Naive thymus-derived CD4-positive, alpha-beta T cell (primary cell): Measurements from ENCODE around the gene PDPK1. TPM values are rescaled to one million over a fixed set of nuclear protein-coding genes. Genes with fewer than 3 reads are reported as not detected.
"Not testable (repeated sequence)": the region's sequence is repeated elsewhere in the genome, so short reads cannot be mapped to it uniquely, and the experiment has no call there.

Experiments
- ATAC-seq: fragments of 150-1000 bp; cut with Tn5 transposase; 2 replicates; pipeline ENCODE4 v1.10.0; 2021; ENCODE audit warnings: mild to moderate bottlenecking, moderate library complexity
- CTCF ChIA-PET: fragments of 350-600 bp; sonication (Branson Sonifier 250); formaldehyde crosslinking; loops from one replicate; lab custom pipeline; 2021; ENCODE audit warnings: antibody characterized with exemption; lab: Charles Lee
- POLR2A ChIA-PET: fragments of 350-600 bp; sonication (Branson Sonifier 250); formaldehyde crosslinking; loops from one replicate; lab custom pipeline; 2021; ENCODE audit warnings: antibody characterized with exemption, inconsistent platforms; lab: Charles Lee
- DNase-seq, 9 donors: peaks; one replicate each; pipeline versions ENCODE4 v3.0.0 to v3.0.0-alpha.2; 2020 to 2022; ENCODE audit warnings: mixed read lengths in 1 of 9
- H3K27ac ChIP-seq: one replicate; pipeline ENCODE4 v1.7.0; 2013; ENCODE audit warnings: mild to moderate bottlenecking, low read depth, low read length, moderate library complexity
- H3K27me3 ChIP-seq, 2 donors: one replicate each; pipeline ENCODE4 v1.7.0; 2013; ENCODE audit warnings: low read length in 2 of 2, mild to moderate bottlenecking in 2 of 2, moderate library complexity in 2 of 2; ENCODE audit not compliant: control insufficient read depth in 2 of 2, insufficient read depth in 2 of 2
- H3K36me3 ChIP-seq, 3 experiments: 1 replicate in 2 of 3; 2 replicates in 1 of 3; pipeline ENCODE4 v1.7.0; 2013; ENCODE audit warnings: low read length in 3 of 3, mild to moderate bottlenecking in 3 of 3, moderate library complexity in 1 of 3; ENCODE audit not compliant: insufficient read depth in 3 of 3, control insufficient read depth in 2 of 3
- H3K4me1 ChIP-seq, 2 donors: one replicate each; pipeline ENCODE4 v1.7.0; 2013; ENCODE audit warnings: low read length in 2 of 2, mild to moderate bottlenecking in 2 of 2, moderate library complexity in 1 of 2; ENCODE audit not compliant: control insufficient read depth in 2 of 2, insufficient read depth in 2 of 2
- H3K4me3 ChIP-seq: 2 replicates; pipeline ENCODE4 v1.7.0; 2013; ENCODE audit warnings: mild to moderate bottlenecking, low read length
- H3K9me3 ChIP-seq, 3 experiments: 1 replicate in 2 of 3; 2 replicates in 1 of 3; pipeline ENCODE4 v1.7.0; 2013; ENCODE audit warnings: low read length in 3 of 3; ENCODE audit not compliant: control insufficient read depth in 2 of 3
- H3K27ac Mint-ChIP-seq, 9 donors: one replicate each; pipeline ENCODE4 v1.8.0; 2020 to 2022; ENCODE audit warnings: mixed read lengths in 9 of 9, mild to moderate bottlenecking in 8 of 9, moderate library complexity in 5 of 9, inconsistent platforms in 2 of 9
- H3K27me3 Mint-ChIP-seq, 5 donors: one replicate each; pipeline ENCODE4 v1.8.0; 2021 to 2022; ENCODE audit warnings: mixed read lengths in 5 of 5, mild to moderate bottlenecking in 1 of 5
- H3K36me3 Mint-ChIP-seq, 5 donors: one replicate each; pipeline ENCODE4 v1.8.0; 2020 to 2022; ENCODE audit warnings: mixed read lengths in 5 of 5, mild to moderate bottlenecking in 3 of 5, inconsistent platforms in 1 of 5
- H3K4me1 Mint-ChIP-seq, 7 donors: one replicate each; pipeline ENCODE4 v1.8.0; 2020 to 2022; ENCODE audit warnings: mixed read lengths in 7 of 7, mild to moderate bottlenecking in 3 of 7, inconsistent platforms in 1 of 7
- H3K4me3 Mint-ChIP-seq, 10 donors: one replicate each; pipeline ENCODE4 v1.8.0; 2020 to 2022; ENCODE audit warnings: mild to moderate bottlenecking in 10 of 10, mixed read lengths in 10 of 10, moderate library complexity in 6 of 10, inconsistent platforms in 2 of 10
- H3K9me3 Mint-ChIP-seq, 11 donors: one replicate each; pipeline ENCODE4 v1.8.0; 2020 to 2022; ENCODE audit warnings: mixed read lengths in 11 of 11, mild to moderate bottlenecking in 4 of 11, inconsistent platforms in 1 of 11, moderate library complexity in 1 of 11
- intact Hi-C, 2 donors: fragments of 100-400 bp; cut with micrococcal nuclease; formaldehyde crosslinking; loops; one replicate each; pipeline ENCODE4 v1.15.1; 2023
- polyA plus RNA-seq, 2 donors: library from polyadenylated mRNA; unstranded; fragments of 300-500 nt; fragmentation: Illumina TruSeq; gene quantifications; one replicate each; pipeline ENCODE4 v1.2.3, GENCODE V29; 2021
- total RNA-seq, 6 experiments: library from RNA in 5 of 6; stranded (reverse) in 5 of 6; gene quantifications; 1 replicate in 5 of 6; 2 replicates in 1 of 6; pipeline ENCODE4 v1.2.3 and lab custom pipeline; 2021 to 2026

PDPK1 gene
- total and polyA plus RNA-seq, 7 experiments from 2014 or later: 30.7 to 71.5 (median 56.5) TPM

DNA sequence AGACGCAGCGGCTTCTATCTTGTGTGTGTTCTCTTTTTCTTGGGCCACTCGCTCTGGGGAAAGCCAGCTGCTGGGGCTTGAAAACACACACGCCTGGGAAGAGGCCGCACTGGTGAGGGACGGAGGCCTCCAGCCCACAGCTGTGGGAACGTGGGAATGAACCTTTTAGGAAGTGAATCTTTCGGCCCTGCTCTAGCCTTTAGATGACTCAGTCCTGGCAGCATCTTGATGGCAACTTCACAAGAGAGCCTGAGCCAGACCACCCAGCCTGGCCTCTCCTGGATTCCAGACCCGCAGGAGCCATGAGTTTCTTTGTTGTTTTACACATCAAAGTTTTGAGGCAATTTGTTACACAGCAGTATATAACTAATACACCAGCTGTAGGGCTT, 2.2 kb upstream of the PDPK1 start:
- intact Hi-C loops: loop anchor here in 1 of 2 donors (5.0 to 10.0 kb wide), 4 partner anchors 137 to 749 kb away; partner anchors contain the start of genes HCFC1R1, THOC6, TNFRSF12A and ZNF263
- Histone ChIP-seq H3K27me3 (no peaks in the 10 kb centered on the region), H3K4me1 (peaks cover 5 to 21% of the 10 kb centered on the region in 2 donors), H3K36me3 (no peaks in the 10 kb centered on the region), H3K27ac (no peak overlapping the region), H3K4me3 (no peak overlapping the region), H3K9me3 (no peaks in the 10 kb centered on the region)
- peaks cover 0 to 4% (median 0%) of the 10 kb centered on the region in 11 donors for H3K9me3 Mint-ChIP-seq
- ATAC-seq: no peak
- H3K4me3 Mint-ChIP-seq: peak overlapping the region in 8 of 10 donors; percentile 27 to 88 (median 49)
- H3K27ac Mint-ChIP-seq: no peak overlapping the region
- H3K36me3 Mint-ChIP-seq: no peaks in the 10 kb centered on the region
- ChIA-PET CTCF (no interaction called here), POLR2A (interaction anchor here (1.1 to 6.0 kb wide), 3 partner anchors 9 to 21 kb away, joined by 4 to 83 read pairs (median 33); partner anchors contain the start of genes AMDHD2 and ATP6V0C)
- H3K4me1 Mint-ChIP-seq: peaks cover 13 to 52% (median 43%) of the 10 kb centered on the region in 7 donors
- DNase-seq: peak in 1 of 9 donors; percentile 6
- H3K27me3 Mint-ChIP-seq: no peaks in the 10 kb centered on the region

DNA sequence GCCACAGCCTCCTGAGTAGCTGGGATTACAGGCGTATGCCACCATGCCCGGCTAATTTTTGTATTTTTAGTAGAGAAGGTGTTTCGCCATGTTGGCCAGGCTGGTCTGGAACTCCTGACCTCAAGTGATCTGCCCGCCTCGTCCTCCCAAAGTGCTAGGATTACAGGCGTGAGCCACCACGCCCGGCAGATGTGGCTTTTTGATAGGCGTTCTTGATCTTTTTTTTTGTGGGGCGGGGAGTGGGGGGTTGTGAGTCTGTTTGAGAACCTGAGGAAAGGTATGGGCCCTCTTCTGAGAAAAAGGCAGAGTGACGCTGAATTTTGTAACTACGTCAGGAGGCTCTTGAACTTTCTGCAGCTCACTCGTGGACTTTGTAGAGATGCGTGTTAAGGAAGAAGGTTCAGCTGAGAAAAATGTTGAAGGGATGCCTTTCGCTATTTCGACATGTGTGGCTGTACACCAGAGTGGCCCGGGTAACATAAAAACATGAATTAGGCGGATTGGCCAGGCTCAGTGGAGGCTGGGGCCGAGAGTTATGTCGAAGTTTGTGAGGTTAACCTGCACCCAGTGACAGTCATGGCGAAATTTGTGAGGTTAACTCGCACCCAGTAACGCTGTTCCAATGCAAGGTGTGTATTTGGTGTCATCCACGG, 1.5 kb downstream of the PDPK1 start:
- H3K36me3 Mint-ChIP-seq, H3K27ac ChIP-seq, H3K36me3 ChIP-seq, H3K27me3 Mint-ChIP-seq, H3K9me3 ChIP-seq, ATAC-seq, H3K4me3 ChIP-seq, H3K27me3 ChIP-seq, H3K9me3 Mint-ChIP-seq, CTCF ChIA-PET: not testable (repeated sequence)
- peak overlapping the region; percentile 74 to 94 (median 86) for H3K4me3 Mint-ChIP-seq
- H3K4me1 Mint-ChIP-seq: peaks cover 26 to 48% (median 40%) of the 10 kb centered on the region in 7 donors
- DNase-seq: peak in 1 of 9 donors; percentile 8
- POLR2A ChIA-PET: interaction anchor here (3.6 to 5.0 kb wide), 2 partner anchors 19 to 25 kb away, joined by 33 read pairs; partner anchors contain the start of genes AMDHD2 and ATP6V0C
- H3K4me1 ChIP-seq: peaks cover 0 to 14% of the 10 kb centered on the region in 2 donors
- intact Hi-C loops: loop anchor here in 1 of 2 donors (5.0 to 10.0 kb wide), 4 partner anchors 133 to 745 kb away; partner anchors contain the start of genes HCFC1R1, THOC6, TNFRSF12A and ZNF263
- peak overlapping the region in 6 of 9 donors; percentile 21 to 84 (median 69) for H3K27ac Mint-ChIP-seq

DNA sequence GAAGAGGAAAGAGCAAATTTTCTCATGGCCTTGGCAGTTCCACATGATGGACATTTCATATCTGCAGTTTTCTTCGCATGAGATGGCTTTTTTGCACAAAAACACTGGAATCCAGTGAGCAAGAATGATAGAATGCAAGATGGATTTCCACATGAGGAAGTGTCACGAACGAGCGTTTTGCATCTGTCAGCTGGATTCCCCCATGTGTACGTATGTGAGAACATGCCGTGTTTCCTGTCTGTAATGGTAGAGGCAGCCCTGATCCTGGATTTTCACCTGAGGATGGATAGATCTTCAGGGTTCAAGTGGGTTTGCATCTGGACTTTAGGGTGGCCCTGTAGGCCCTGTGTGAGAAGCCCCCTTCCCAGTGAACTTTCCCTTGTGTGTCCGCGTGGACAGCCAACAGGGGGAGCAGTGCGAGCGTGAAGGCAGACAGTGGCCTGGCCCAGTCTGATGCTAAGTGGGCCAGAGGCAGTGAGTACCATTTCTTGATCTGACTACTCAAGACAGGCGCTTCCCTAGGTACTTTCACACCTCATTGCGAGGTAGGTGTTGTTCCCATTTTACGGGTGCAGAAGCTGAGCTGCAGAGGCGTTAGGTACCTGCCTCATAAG, 2.1 kb downstream of the PDPK1 start:
- H3K27me3 ChIP-seq, H3K27ac ChIP-seq, H3K27me3 Mint-ChIP-seq, H3K36me3 Mint-ChIP-seq, CTCF ChIA-PET, H3K4me3 ChIP-seq, H3K9me3 Mint-ChIP-seq, H3K9me3 ChIP-seq, POLR2A ChIA-PET, H3K36me3 ChIP-seq, ATAC-seq: not testable (repeated sequence)
- Mint-ChIP-seq H3K4me3 (peak overlapping the region; percentile 17 to 94 (median 85)), H3K4me1 (peaks cover 26 to 52% (median 39%) of the 10 kb centered on the region in 7 donors), H3K27ac (peak overlapping the region in 4 of 9 donors; percentile 2 to 75 (median 28))
- peaks cover 0 to 14% of the 10 kb centered on the region in 2 donors for H3K4me1 ChIP-seq
- intact Hi-C loops: loop anchor here in 1 of 2 donors (5.0 to 10.0 kb wide), 4 partner anchors 132 to 745 kb away; partner anchors contain the start of genes HCFC1R1, THOC6, TNFRSF12A and ZNF263
- DNase-seq: peak in 1 of 9 donors; percentile 28

- DNase-seq: peak in 1 of 9 donors; percentile 5
- Mint-ChIP-seq H3K27ac (peak overlapping the region in 7 of 9 donors; percentile 17 to 69 (median 51)), H3K4me1 (peaks cover 32 to 60% (median 39%) of the 10 kb centered on the region in 7 donors), H3K4me3 (peak overlapping the region in 9 of 10 donors; percentile 1 to 86 (median 50))
- H3K27ac ChIP-seq, H3K36me3 Mint-ChIP-seq, H3K36me3 ChIP-seq, CTCF ChIA-PET, H3K27me3 ChIP-seq, ATAC-seq, H3K4me3 ChIP-seq, H3K9me3 Mint-ChIP-seq, H3K9me3 ChIP-seq, POLR2A ChIA-PET, intact Hi-C loops, H3K27me3 Mint-ChIP-seq: not testable (repeated sequence)
- H3K4me1 ChIP-seq: peaks cover 0 to 14% of the 10 kb centered on the region in 2 donors
Measured at GRCh38 chr16:2540912-2541311, 3.1 kb downstream of the PDPK1 start.

DNA sequence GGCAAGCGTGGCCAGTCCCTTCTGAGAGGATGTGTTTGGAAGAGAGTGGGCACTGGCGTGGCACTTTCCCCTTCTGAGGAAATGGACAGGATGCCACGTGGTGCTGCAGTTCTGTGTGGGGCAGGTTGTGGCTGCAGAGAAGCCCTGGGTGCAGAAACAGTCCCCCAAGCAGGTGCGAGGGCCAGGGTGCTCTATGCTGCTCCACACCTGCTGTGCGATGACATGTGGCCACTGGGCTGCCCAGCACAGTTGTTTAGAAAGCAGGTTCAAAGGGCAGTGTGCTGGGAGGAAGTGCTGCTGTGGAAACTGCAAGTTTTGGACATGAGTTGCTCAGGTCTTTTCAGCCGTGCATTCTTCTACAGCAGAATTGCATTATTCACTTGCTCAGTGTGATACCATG, 3.6 kb downstream of the PDPK1 start:
- H3K4me3 ChIP-seq, intact Hi-C loops, CTCF ChIA-PET, H3K36me3 Mint-ChIP-seq, ATAC-seq, H3K9me3 Mint-ChIP-seq, H3K36me3 ChIP-seq, H3K27me3 ChIP-seq, POLR2A ChIA-PET, H3K27me3 Mint-ChIP-seq, H3K27ac ChIP-seq, H3K9me3 ChIP-seq: not testable (repeated sequence)
- peak in 1 of 9 donors; percentile 3 for DNase-seq
- Mint-ChIP-seq H3K4me1 (peaks cover 31 to 65% (median 39%) of the 10 kb centered on the region in 7 donors), H3K4me3 (peak overlapping the region in 7 of 10 donors; percentile 21 to 86 (median 50)), H3K27ac (peak overlapping the region in 4 of 9 donors; percentile 17 to 53 (median 50))
- H3K4me1 ChIP-seq: peaks cover 0 to 14% of the 10 kb centered on the region in 2 donors

GRCh38 chr16:2543771-2544170, 6.0 kb downstream of the PDPK1 start:
- ATAC-seq, POLR2A ChIA-PET: not testable (repeated sequence)

More at GRCh38 chr16:2543771-2544170, 6.0 kb downstream of the PDPK1 start:
- H3K36me3 Mint-ChIP-seq, H3K27me3 ChIP-seq, H3K27ac ChIP-seq, H3K4me1 ChIP-seq, H3K27ac Mint-ChIP-seq, H3K36me3 ChIP-seq, H3K4me3 ChIP-seq, H3K9me3 Mint-ChIP-seq, H3K9me3 ChIP-seq, H3K27me3 Mint-ChIP-seq, intact Hi-C loops, H3K4me3 Mint-ChIP-seq: not testable (repeated sequence)
- H3K4me1 Mint-ChIP-seq: peaks cover 21 to 58% (median 32%) of the 10 kb centered on the region in 7 donors
- CTCF ChIA-PET: interaction anchor here (0.6 kb wide), 1 partner anchor 29 kb away, joined by 3 read pairs; no protein-coding TSS in a partner anchor
- DNase-seq: peak in 1 of 9 donors; percentile 3
